Keratinocyte (primary cell): ENCODE measurements around the gene CACNA1B. TPM values are rescaled to one million over a fixed set of nuclear protein-coding genes. Genes with fewer than 3 reads are reported as not detected.

Experiments used
- DNase-seq: peaks from one replicate; pipeline ENCODE4 v3.0.0-alpha.2; 2011; ENCODE audit warnings: low read depth, missing footprints, low spot score
- FAIRE-seq: peaks from 2 replicates; lab custom pipeline; 2011; peaks lifted over from hg19 to GRCh38; lab: Jason Lieb, UNC
- H2AFZ ChIP-seq: 2 replicates; pipeline ENCODE4 v1.6.0; 2012; ENCODE audit warnings: low read length, control low read depth, inconsistent platforms; ENCODE audit not compliant: control insufficient read depth
- H3K27ac ChIP-seq: 2 replicates; pipeline ENCODE4 v1.5.1; 2011; ENCODE audit warnings: low read length; ENCODE audit not compliant: control insufficient read depth, insufficient read depth
- H3K27me3 ChIP-seq: 3 replicates; pipeline ENCODE4 v1.6.0; 2011; ENCODE audit warnings: low read length; ENCODE audit not compliant: control insufficient read depth, insufficient read depth; ENCODE audit errors: extremely low read depth
- H3K36me3 ChIP-seq, 2 experiments: 2 replicates in 1 of 2; 3 replicates in 1 of 2; pipeline ENCODE4 v1.5.1; 2011; ENCODE audit warnings: low read length in 2 of 2, mild to moderate bottlenecking in 1 of 2; ENCODE audit not compliant: control insufficient read depth in 2 of 2, insufficient read depth in 2 of 2; ENCODE audit errors: extremely low read depth in 1 of 2
- H3K4me1 ChIP-seq: 3 replicates; pipeline ENCODE4 v1.5.1; 2011; ENCODE audit warnings: low read length; ENCODE audit not compliant: control insufficient read depth, insufficient read depth; ENCODE audit errors: extremely low read depth
- H3K4me2 ChIP-seq: 3 replicates; pipeline ENCODE4 v1.6.0; 2011; ENCODE audit warnings: low read depth, low read length; ENCODE audit not compliant: control insufficient read depth, insufficient read depth; ENCODE audit errors: extremely low read depth
- H3K4me3 ChIP-seq, 3 experiments: fragments of 200-600 bp in 1 of 3; sonication (generic) in 1 of 3; 2 replicates in 2 of 3; 3 replicates in 1 of 3; pipeline ENCODE4 v1.5.1; 2011 to 2016; ENCODE audit warnings: low read length in 3 of 3, mild to moderate bottlenecking in 3 of 3, control low read depth in 2 of 3, inconsistent platforms in 1 of 3, low read depth in 1 of 3, mixed read lengths in 1 of 3, mixed run types in 1 of 3, moderate library complexity in 1 of 3; ENCODE audit not compliant: control insufficient read depth in 2 of 3, insufficient read depth in 2 of 3; ENCODE audit errors: extremely low read depth in 1 of 3
- H3K79me2 ChIP-seq: 2 replicates; pipeline ENCODE4 v1.6.0; 2012; ENCODE audit warnings: low read length; ENCODE audit not compliant: control insufficient read depth, insufficient read depth
- H3K9ac ChIP-seq: 3 replicates; pipeline ENCODE4 v1.6.0; 2011; ENCODE audit warnings: low read length; ENCODE audit not compliant: control insufficient read depth, insufficient read depth; ENCODE audit errors: extremely low read depth
- H3K9me1 ChIP-seq: 3 replicates; pipeline ENCODE4 v1.6.0; 2011; ENCODE audit warnings: low read length; ENCODE audit not compliant: control insufficient read depth, insufficient read depth; ENCODE audit errors: extremely low read depth
- H3K9me3 ChIP-seq: 2 replicates; pipeline ENCODE4 v1.5.1; 2012; ENCODE audit warnings: low read depth, low read length; ENCODE audit not compliant: control insufficient read depth
- H4K20me1 ChIP-seq: 3 replicates; pipeline ENCODE4 v1.6.0; 2011; ENCODE audit warnings: low read length; ENCODE audit not compliant: control insufficient read depth, insufficient read depth; ENCODE audit errors: extremely low read depth
- EZH2 ChIP-seq: IDR thresholded peaks from one replicate; pipeline ENCODE4 v1.6.1; 2012; ENCODE audit warnings: inconsistent platforms, mild to moderate bottlenecking, low read length, moderate library complexity
- dilution Hi-C: fragments of 300-500 bp; cut with MboI; formaldehyde crosslinking; loops from one replicate; pipeline ENCODE4 v1.7.0; 2020; ENCODE audit warnings: low sequenced_read_pairs; ENCODE audit not compliant: extremely low pct_ligation_motif_present
- polyA plus RNA-seq, 5 experiments: library from polyadenylated mRNA; depleted of rRNA in 3 of 5; stranded (reverse) in 3 of 5; stranded (forward) in 1 of 5; unstranded in 1 of 5; fragments of >200 nt; gene quantifications; 1 replicate in 1 of 5; 2 replicates in 3 of 5; 3 replicates in 1 of 5; pipeline versions ENCODE4 v1.2.1 to v1.2.3, GENCODE V29; 2011 to 2012; ENCODE audit warnings: missing spikeins in 2 of 5, low read depth in 1 of 5, low replicate concordance in 1 of 5
- TF ChIP-seq, protein P1 (sequence below), 3 experiments: IDR thresholded peaks in 1 of 3; conservative IDR thresholded peaks in 1 of 3; optimal IDR thresholded peaks in 1 of 3; 2 replicates in 2 of 3; 3 replicates in 1 of 3; pipeline versions ENCODE3 to v1.5.1; 2011; ENCODE audit warnings: low read length in 3 of 3, mild to moderate bottlenecking in 3 of 3, moderate library complexity in 2 of 3, control low read depth in 1 of 3, inconsistent platforms in 1 of 3; ENCODE audit not compliant: insufficient read depth in 2 of 3; ENCODE audit errors: extremely low read depth in 1 of 3

The CACNA1B gene
- polyA plus RNA-seq, 1 donor (not counting 4 experiments of a cell fraction or from before 2014, with no cell fraction given) = 0.01 TPM

DNA sequence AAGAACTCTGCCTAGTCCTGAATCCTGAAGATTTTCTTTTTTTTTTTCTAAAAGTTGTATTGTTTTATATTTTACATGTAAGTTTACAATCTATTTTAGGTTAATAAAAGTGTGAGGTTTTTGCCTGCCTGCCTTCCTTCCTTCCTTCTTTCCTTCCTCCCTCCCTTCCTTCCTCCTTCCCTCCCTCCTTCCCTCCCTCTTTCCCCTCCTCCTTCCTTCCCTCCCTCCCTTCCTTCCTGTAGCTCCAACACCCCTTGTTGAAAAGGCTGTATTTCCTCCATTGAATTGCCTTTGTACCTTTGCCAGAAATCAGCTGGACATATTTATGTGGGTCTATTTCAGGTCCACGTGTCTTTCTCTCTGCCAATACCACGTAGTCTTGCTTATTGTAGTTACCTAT lies 46.6 kb downstream of the CACNA1B start:
- Histone ChIP-seq H3K27me3 (no peaks in the 10 kb centered on the region), H3K9me3 (no peaks in the 10 kb centered on the region), H3K27ac (no peak overlapping the region), H3K4me1 (no peaks in the 10 kb centered on the region), H3K4me2 (no peak overlapping the region), H3K9ac (no peak overlapping the region), H3K9me1 (no peaks in the 10 kb centered on the region), H3K36me3 (no peaks in the 10 kb centered on the region), H3K4me3 (no peak overlapping the region), H3K79me2 (no peaks in the 10 kb centered on the region), H4K20me1 (no peaks in the 10 kb centered on the region), H2AFZ (no peak overlapping the region)
- no peak for TF ChIP-seq EZH2
- TF ChIP-seq, protein P1, sequence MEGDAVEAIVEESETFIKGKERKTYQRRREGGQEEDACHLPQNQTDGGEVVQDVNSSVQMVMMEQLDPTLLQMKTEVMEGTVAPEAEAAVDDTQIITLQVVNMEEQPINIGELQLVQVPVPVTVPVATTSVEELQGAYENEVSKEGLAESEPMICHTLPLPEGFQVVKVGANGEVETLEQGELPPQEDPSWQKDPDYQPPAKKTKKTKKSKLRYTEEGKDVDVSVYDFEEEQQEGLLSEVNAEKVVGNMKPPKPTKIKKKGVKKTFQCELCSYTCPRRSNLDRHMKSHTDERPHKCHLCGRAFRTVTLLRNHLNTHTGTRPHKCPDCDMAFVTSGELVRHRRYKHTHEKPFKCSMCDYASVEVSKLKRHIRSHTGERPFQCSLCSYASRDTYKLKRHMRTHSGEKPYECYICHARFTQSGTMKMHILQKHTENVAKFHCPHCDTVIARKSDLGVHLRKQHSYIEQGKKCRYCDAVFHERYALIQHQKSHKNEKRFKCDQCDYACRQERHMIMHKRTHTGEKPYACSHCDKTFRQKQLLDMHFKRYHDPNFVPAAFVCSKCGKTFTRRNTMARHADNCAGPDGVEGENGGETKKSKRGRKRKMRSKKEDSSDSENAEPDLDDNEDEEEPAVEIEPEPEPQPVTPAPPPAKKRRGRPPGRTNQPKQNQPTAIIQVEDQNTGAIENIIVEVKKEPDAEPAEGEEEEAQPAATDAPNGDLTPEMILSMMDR (optimal IDR thresholded peaks at IDR 0.05 in 1 of 3, IDR thresholded peaks at IDR 0.05 in 1 of 3, conservative IDR thresholded peaks at IDR 0.05 in 1 of 3; ENCODE audit: extremely low read depth in 1 of 3, insufficient read depth in 2 of 3, low read length in 3 of 3) = no peak
- DNase-seq (no peak), FAIRE-seq (no peak)
- dilution Hi-C loops = no loop called here

DNA sequence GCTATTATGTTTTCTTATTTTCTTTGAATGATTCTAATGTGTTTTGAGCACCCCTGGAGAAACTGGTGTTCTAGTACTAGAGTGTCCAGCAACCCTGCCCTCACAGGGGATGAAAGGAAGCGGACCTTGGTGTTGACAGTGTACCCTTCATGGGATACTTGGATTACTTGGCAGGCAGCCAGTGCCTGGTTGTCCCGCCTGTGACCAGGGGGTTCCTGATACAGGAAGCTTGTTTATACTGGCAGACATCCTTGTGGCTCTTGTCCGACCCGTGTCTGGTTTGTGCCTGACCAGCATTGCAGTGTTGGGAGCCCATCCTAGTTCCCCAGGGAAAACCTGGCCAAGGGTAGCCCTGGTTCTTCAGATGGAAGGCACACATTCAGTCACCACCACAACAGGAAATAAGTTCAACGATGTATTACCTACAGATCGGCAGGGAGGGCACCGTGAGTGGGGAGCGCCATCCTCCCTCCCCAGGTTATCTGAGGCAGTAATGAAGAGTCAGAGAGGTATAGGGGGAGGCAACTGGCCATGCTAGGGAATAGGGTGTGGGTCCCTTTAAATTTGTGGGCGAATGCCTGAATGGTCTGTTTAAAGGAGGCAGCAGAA lies 47.3 kb downstream of the CACNA1B start:
- Histone ChIP-seq H3K27ac (no peak overlapping the region), H3K4me1 (no peaks in the 10 kb centered on the region), H3K9me1 (no peaks in the 10 kb centered on the region), H3K9me3 (no peaks in the 10 kb centered on the region), H3K79me2 (no peaks in the 10 kb centered on the region), H2AFZ (no peak overlapping the region), H3K4me2 (no peak overlapping the region), H3K27me3 (no peaks in the 10 kb centered on the region), H3K9ac (no peak overlapping the region), H3K36me3 (no peaks in the 10 kb centered on the region), H4K20me1 (no peaks in the 10 kb centered on the region), H3K4me3 (no peak overlapping the region)
- no peak for FAIRE-seq
- dilution Hi-C loops = no loop called here
- no peak for DNase-seq
- TF ChIP-seq EZH2 = no peak
- TF ChIP-seq, protein P1 (optimal IDR thresholded peaks at IDR 0.05 in 1 of 3, IDR thresholded peaks at IDR 0.05 in 1 of 3, conservative IDR thresholded peaks at IDR 0.05 in 1 of 3; ENCODE audit: extremely low read depth in 1 of 3, insufficient read depth in 2 of 3, low read length in 3 of 3) = no peak
